H1 (cell line): ENCODE data around the gene OGFOD2. TPM values are rescaled to one million over a fixed set of nuclear protein-coding genes. Genes with fewer than 3 reads are reported as not detected.

Experiments
- MAX ChIP-seq: IDR thresholded peaks from 2 replicates; pipeline ENCODE4 v1.6.1; 2012; ENCODE audit warnings: inconsistent platforms
- TAF1 ChIP-seq: IDR thresholded peaks from 2 replicates; pipeline ENCODE4 v1.6.1; 2011; ENCODE audit warnings: mild to moderate bottlenecking, low read depth, low read length
- polyA plus RNA-seq, 7 experiments: library from polyadenylated mRNA; depleted of rRNA in 3 of 7; stranded (reverse) in 5 of 7; unstranded in 2 of 7; fragments of >200 nt in 5 of 7; fragments of 200-250 nt in 2 of 7; gene quantifications; 1 replicate in 5 of 7; 2 replicates in 1 of 7; 4 replicates in 1 of 7; pipeline versions ENCODE4 v1.2.1 to v1.2.3, GENCODE V29; 2011 to 2013; ENCODE audit warnings: missing spikeins in 2 of 7, mixed read lengths in 2 of 7
- total RNA-seq: library from RNA; stranded (reverse); fragmentation: NEBNext Ultra II Directional; extraction: Animal tissue kit (Norgen Biotek cat#: 25700); gene quantifications from 2 replicates; pipeline ENCODE4 v1.2.1, GENCODE V29; 2021

OGFOD2 gene
- total and polyA plus RNA-seq, 2 of the 8 experiments (the other 6 are each of a cell fraction or from before 2014, with no cell fraction given) = 17.3 to 20.3 TPM

- TF ChIP-seq MAX (no peak), TAF1 (no peak)
Observed at GRCh38 chr12:122996621-122997342, 21.7 kb downstream of the OGFOD2 start (continued).
